HG03196 (cell line): ENCODE data around the gene LRMDA.

Source experiments
- ATAC-seq: cut with Tn5 transposase; IDR thresholded peaks from one replicate; pipeline ENCODE4 v1.9.1; 2021; ENCODE audit not compliant: unreplicated experiment

LRMDA gene

DNA sequence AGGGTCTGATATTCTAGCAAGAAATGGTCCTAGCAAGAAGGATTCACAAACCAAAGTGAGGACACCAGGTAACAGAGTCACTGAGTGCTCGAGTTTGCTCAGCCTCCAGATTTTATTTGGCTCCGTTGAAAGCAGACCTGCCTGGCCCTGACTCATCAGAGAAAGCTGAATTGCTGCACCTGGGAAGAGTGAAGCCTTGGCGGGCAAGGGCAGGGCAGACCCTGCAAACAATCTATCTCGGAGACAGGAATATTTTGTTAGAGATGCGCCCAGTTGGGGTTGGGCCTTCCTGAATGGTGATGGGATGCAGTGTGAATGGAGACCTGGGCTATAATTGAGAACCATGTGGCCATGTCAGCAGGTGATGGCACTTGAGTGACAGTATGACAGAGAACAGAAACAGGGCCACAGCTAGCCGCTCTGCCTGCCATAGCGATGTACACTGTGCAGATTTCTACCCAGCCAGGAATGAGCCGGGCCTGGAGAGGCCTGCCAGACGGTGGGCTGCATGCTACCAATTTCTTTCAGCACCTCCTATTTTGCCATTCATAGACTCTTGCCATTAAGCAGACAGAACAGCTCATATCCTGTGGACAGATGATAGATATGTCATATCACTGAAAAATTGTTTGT is 744.2 kb downstream of the LRMDA start:
- ATAC-seq: no peak

DNA sequence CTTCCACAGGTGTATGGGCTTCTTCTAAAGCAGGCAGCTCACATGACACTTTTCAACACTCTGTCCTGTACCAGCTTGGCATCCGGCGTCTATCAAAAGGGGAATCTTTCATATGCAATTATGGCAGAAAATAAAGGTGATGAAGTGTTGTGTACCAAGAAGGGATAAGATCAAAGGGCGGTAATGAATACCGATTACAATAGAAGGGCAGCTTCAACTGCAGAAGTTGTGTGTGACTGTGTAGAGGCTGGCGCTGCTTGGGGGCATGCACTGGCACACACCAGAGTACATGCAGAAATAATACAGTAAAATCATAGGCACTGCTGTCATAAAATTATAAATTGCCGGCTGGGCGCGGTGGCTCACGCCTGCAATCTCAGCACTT is 744.7 kb downstream of the LRMDA start:
- ATAC-seq: no peak

- ATAC-seq: no peak
Measured at GRCh38 chr10:76177936-76178335, 746.5 kb downstream of the LRMDA start.

DNA sequence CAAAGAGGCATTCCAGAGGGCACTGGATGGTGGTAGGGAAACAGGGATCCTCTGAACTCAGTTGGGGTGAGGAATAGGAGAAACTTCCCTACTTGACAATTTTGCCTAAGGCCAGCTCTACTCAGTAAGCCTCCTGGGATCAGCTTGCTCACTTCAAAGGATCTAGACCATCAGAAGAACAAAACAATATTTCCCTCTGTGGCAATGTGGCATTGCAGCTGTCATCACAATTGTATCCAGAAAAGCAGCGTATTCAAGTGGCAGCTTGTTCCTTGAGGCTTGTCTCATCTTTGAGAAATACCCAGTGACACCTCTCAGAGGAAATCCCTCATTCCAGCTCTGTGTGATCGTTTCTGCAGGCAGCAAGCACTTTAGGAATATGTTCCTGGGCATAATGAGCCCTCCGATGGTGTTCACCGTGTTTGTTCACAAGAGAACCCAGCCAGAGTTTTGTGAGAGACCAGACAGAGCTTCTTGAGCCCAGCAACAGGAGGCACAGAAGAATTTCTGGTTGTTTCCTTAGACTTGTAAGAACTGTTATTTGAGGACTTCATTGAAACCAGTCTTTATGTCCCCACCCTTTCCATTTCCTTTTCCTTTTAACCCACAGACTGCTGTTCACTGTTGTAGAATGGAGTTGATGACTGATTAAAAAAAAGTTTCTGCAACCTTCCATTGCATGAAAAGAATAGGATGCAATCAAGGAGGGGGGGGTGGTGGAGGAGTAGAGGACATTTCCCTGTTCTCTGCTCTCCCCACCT is 747.3 kb downstream of the LRMDA start:
- ATAC-seq: no peak

- ATAC-seq: no peak
Measured at GRCh38 chr10:76179806-76180205, 748.4 kb downstream of the LRMDA start.

- no peak for ATAC-seq
Measured at GRCh38 chr10:76184647-76185046, 753.2 kb downstream of the LRMDA start.

DNA sequence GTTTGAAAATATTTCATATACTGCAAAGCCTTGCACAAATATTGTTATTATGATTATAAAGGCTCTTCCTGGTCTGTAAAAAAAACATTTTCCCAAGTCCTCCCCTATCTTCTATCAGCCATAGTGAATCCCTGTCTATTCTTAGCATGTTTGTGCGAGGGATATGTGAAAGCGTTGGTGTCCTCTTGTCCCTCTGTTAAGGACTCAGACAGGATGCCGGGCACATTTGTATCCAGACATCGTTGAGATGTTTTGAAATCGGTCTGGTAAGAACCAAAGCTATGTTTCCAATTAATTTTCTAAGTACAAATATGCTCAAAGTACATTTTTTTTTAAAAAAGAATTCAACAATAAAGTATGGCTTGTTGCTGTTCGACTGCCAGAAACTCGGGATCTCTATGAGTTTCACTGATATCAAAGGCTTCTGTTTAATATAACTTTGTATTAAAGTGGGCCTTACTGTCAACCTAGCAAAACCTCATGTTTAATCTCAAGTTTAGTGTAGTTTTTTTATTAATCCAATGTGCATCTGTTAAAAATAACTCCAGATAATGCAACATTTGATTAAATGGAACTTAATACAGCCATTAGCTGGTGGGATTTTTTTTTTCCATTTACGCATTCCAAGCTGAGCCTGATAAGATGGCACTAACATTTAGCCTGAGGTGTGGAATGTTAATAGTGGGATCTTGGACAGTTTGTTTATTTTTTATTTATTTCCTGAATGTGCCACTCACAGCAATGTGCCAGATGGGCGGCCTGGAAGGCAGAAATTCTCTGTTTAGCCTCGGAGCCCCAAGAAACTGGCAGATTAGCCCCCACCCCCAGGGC is 754.3 kb downstream of the LRMDA start:
- ATAC-seq: no peak

- no peak for ATAC-seq
Measured at GRCh38 chr10:76188216-76188615, 756.8 kb downstream of the LRMDA start.

- ATAC-seq: no peak
Measured at GRCh38 chr10:76190634-76191270, 759.3 kb downstream of the LRMDA start.

DNA sequence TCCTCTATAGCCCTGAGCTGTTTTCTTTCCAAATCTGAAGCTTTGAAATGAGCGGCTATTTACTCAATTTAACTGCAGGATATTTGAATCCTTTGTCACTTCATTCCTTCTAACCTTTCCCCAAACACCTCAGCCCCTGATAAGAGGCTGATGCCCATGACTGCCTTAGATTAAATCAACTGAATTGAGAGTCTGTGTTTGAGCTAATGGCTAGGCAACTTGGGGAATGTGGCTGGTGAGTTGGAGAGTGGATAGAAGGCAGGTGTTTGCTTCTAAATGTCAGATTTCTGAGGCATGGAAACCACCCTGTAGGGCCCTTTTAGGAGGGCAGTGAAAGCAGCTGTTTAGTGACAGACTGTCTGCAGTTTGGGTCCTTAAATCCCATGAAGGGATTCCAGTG is 759.9 kb downstream of the LRMDA start:
- ATAC-seq: no peak

- no peak for ATAC-seq
Measured at GRCh38 chr10:76192151-76192550, 760.7 kb downstream of the LRMDA start.

GRCh38 chr10:76192694-76193320 is 761.4 kb downstream of the LRMDA start:
- ATAC-seq: no peak

GRCh38 chr10:76195654-76196390 is 764.4 kb downstream of the LRMDA start:
- ATAC-seq: no peak

DNA sequence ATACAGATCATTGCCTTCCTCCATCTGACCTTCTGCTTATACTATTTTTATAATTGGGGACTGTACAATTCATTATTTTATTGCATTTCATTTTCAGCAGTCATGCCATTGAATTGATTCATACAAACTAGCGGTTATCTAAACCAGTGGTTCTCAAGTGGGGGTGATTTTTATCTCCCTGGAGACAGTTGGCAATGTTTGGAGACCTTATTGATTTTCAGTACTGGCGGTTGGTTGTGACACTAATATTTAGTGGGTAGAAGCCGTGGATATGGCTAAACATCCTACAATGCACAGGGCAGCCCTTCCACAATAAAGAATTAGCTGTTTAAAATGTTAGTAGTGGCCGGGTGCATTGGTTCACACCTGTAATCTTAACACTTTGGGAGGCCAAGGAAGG is 765.9 kb downstream of the LRMDA start:
- no peak for ATAC-seq

DNA sequence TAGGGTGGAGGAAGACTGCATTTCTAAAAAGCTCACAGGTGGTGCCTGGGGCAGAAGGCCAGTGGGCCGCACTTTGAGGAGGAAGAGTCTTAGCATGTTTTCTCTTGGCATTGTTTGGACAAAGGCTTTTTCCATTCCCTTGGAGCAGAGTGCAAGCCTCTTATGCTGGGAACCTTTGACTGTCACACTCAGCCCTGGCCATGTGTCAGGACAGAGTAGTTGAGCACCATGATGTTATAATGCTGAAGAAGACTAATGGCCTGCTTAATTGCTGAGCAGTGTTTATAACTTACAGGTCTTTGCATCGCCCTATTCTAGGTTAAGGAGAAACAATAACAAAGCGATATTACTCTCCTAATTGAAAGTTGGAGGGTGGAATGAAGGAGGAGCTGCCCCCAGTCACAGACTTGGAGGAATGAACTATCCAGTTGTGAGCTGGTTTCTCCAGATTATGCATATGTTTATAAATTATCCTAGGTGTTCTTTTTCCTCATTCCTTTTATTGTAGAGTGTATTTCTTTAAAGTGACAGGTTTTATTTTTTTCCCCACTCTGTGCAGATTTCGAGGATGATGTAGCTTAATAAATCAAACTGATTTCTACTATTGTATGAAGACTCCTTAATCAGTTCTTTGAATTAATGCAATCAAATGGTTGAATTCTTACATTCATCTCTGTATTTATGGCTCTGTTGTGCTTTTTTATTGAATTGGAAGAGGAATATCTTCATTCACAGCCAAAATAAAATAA is 767.0 kb downstream of the LRMDA start:
- no peak for ATAC-seq

DNA sequence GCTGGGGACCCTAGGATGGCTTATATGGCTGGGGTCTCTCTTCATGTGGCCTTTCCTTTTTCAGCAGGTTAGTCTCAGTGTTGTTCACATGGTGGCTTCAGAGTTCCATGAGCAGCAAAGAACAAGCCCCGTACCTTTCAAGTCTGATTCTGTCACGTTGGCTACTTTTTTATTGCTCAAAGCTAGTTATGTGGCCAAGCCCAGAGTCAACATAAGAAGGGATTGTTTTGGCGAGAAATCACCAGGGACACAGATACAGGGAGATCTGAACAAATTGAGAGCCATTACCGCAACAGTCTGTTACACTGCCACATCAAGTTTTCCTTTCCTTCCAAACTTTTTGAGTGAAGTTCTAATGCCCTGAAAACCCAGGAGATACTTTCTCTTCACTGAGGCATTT is 770.5 kb downstream of the LRMDA start:
- no peak for ATAC-seq

GRCh38 chr10:76202777-76203176 is 771.4 kb downstream of the LRMDA start:
- ATAC-seq: no peak

GRCh38 chr10:76205361-76205760 is 773.9 kb downstream of the LRMDA start:
- ATAC-seq: no peak

- no peak for ATAC-seq
Measured at GRCh38 chr10:76206797-76207352, 775.5 kb downstream of the LRMDA start.
